ENCODE results near the gene LOXL4.

LOXL4 gene

DNA sequence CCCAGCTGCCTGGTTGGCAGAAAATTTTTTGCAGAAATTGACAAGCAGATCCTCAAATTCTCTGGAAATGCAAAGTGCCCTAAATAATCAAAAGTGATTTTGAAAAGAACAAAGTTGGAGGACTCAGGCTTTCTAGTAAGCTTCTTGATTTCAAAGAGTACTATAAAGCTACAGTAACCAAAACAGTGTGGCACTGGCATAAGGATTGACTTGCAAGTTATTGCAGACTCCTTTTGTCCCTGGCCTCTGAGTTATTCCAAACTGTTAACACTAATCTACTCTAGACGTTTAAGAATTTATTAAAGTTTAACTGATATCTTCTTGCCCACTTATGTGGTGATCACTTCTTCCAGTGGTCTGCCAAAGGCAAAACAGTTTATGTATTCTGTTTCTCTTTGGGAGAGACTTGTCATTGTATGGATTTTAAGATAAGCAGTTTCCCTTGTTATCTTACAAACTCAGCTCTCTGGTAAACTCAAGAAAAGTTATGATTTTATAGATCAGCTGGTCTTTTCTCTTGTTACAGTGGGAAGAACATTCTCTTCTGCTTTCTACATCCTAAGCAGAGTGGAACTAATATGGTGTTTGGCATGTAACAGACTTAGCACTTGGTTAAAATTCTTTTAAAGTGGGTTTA lies 41.4 kb downstream of the LOXL4 start:
- no peak overlapping the region for H3K4me3 ChIP-seq (ENCODE audit: insufficient read length, low read depth)
- no peaks in the 10 kb centered on the region for H3K36me3 ChIP-seq (ENCODE audit: insufficient read depth, insufficient read length, low read length)
- no peak for TF ChIP-seq SUZ12 (IDR thresholded peaks at IDR 0.05; ENCODE audit: extremely low read depth, insufficient read depth, insufficient read length)
- no peak for TF ChIP-seq ZNF274 (IDR thresholded peaks at IDR 0.05; ENCODE audit: low read depth, low read length)
- no peak for TF ChIP-seq YY1 (IDR thresholded peaks at IDR 0.05; ENCODE audit: insufficient read depth, insufficient read length)

DNA sequence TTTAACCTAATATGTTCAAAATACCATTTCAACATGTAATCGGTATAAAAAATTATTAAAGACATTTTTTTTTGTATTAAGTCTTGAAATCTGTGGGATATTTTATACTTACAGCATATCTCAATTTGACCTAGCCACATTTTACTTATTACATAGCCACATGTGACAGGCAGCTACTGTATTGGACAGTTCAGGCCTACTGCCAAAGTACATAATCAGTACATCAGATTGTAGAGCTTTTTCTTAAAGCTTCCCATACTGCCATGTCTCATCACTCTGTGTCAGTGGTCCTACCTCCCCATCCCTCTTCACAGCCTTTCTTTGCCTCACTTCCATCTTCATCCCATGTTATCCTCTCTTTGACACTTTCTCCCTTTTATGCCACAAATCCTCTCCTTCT lies 43.0 kb downstream of the LOXL4 start:
- H3K9ac ChIP-seq (ENCODE audit: insufficient read length, low read depth) = no peak overlapping the region

More for the DNA sequence above, 41.4 kb downstream of the LOXL4 start:
- Histone ChIP-seq H3K9ac (ENCODE audit: insufficient read length, low read depth) (no peak overlapping the region), H3K4me1 (ENCODE audit: insufficient read depth, insufficient read length) (no peaks in the 10 kb centered on the region), H3K9me3 (ENCODE audit: insufficient read depth, low read length) (no peaks in the 10 kb centered on the region), H3K27me3 (ENCODE audit: insufficient read depth, insufficient read length) (no peaks in the 10 kb centered on the region)
- no peak for DNase-seq (ENCODE audit: low read depth, low spot score)

DNA sequence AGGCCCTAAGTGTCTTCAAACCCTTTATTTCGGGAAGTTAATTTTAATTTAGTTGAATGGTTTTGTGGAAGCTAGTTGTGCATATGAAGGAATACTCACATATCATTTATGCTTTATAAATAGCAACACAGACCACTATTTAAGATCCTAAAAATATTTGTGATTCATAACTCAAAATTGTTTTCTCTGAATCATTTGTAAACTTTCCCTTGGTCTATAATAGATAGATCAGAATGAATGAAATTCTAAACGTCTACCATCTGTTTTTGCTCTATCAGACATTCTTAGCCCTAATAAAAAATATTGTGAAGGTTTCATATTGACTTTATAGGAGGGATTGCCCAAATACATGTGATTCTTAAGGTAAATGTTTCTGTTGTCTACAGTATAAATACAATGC lies 43.5 kb downstream of the LOXL4 start:
- Histone ChIP-seq H3K36me3 (ENCODE audit: insufficient read depth, insufficient read length, low read length) (no peaks in the 10 kb centered on the region), H3K4me1 (ENCODE audit: insufficient read depth, insufficient read length) (no peaks in the 10 kb centered on the region), H3K4me3 (ENCODE audit: insufficient read length, low read depth) (no peak overlapping the region), H3K27me3 (ENCODE audit: insufficient read depth, insufficient read length) (no peaks in the 10 kb centered on the region), H3K9me3 (ENCODE audit: insufficient read depth, low read length) (no peaks in the 10 kb centered on the region), H3K9ac (ENCODE audit: insufficient read length, low read depth) (no peak overlapping the region)
- no peak for DNase-seq (ENCODE audit: low read depth, low spot score)
- no peak for TF ChIP-seq YY1 (IDR thresholded peaks at IDR 0.05; ENCODE audit: insufficient read depth, insufficient read length)
- TF ChIP-seq ZNF274 (IDR thresholded peaks at IDR 0.05; ENCODE audit: low read depth, low read length) = no peak
- no peak for TF ChIP-seq SUZ12 (IDR thresholded peaks at IDR 0.05; ENCODE audit: extremely low read depth, insufficient read depth, insufficient read length)

More for the DNA sequence above, 43.0 kb downstream of the LOXL4 start:
- Histone ChIP-seq H3K4me1 (ENCODE audit: insufficient read depth, insufficient read length) (no peaks in the 10 kb centered on the region), H3K27me3 (ENCODE audit: insufficient read depth, insufficient read length) (no peaks in the 10 kb centered on the region), H3K36me3 (ENCODE audit: insufficient read depth, insufficient read length, low read length) (no peaks in the 10 kb centered on the region), H3K4me3 (ENCODE audit: insufficient read length, low read depth) (no peak overlapping the region), H3K9me3 (ENCODE audit: insufficient read depth, low read length) (no peaks in the 10 kb centered on the region)
- no peak for TF ChIP-seq ZNF274 (IDR thresholded peaks at IDR 0.05; ENCODE audit: low read depth, low read length)
- no peak for TF ChIP-seq YY1 (IDR thresholded peaks at IDR 0.05; ENCODE audit: insufficient read depth, insufficient read length)
- TF ChIP-seq SUZ12 (IDR thresholded peaks at IDR 0.05; ENCODE audit: extremely low read depth, insufficient read depth, insufficient read length) = no peak
- DNase-seq (ENCODE audit: low read depth, low spot score) = no peak

DNA sequence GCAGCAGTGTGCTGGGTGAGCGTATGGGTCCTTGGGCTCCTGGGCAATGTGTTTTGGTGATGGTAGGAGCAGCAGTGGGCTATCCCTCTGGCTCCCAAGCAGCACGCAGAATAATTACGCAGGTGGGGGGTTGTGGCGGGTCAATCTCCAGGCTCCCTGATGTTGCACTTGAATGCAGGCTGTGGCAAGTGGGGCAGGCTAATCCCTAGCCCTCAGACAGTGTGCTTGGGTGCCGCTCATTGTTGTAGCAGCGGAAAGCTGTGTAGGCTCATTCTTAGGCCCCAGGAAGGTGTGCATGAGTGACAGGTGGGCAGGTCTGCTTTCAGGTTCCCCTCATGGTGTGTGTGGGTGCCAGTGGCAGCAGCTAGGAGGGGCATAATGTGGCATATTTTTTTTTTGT lies 44.1 kb downstream of the LOXL4 start:
- no peaks in the 10 kb centered on the region for H3K9me3 ChIP-seq (ENCODE audit: insufficient read depth, low read length)

DNA sequence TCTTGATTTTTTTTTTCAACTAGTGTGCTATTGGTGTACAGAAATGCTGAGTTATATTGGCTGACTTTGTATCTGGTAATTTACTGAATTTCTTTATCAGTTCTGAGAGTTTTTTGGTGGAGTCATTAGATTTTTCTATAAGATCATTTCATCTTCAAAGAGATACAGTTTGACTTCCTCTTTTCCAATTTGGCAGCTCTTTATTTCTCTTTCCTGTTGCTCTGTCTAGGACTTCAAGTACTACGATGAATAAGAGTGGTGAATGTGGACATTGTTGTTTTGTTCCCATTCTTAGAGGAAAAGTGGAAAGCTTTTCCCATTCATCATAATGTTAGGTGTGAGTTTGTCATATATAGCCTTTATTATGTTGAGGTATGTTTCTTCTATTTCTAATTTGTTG lies 50.2 kb downstream of the LOXL4 start:
- Histone ChIP-seq H3K4me3 (ENCODE audit: insufficient read length, low read depth) (no peak overlapping the region), H3K9me3 (ENCODE audit: insufficient read depth, low read length) (no peaks in the 10 kb centered on the region), H3K4me1 (ENCODE audit: insufficient read depth, insufficient read length) (no peaks in the 10 kb centered on the region), H3K36me3 (ENCODE audit: insufficient read depth, insufficient read length, low read length) (no peaks in the 10 kb centered on the region), H3K27me3 (ENCODE audit: insufficient read depth, insufficient read length) (no peaks in the 10 kb centered on the region), H3K9ac (ENCODE audit: insufficient read length, low read depth) (no peak overlapping the region)
- TF ChIP-seq YY1 (IDR thresholded peaks at IDR 0.05; ENCODE audit: insufficient read depth, insufficient read length) (no peak), SUZ12 (IDR thresholded peaks at IDR 0.05; ENCODE audit: extremely low read depth, insufficient read depth, insufficient read length) (no peak), ZNF274 (IDR thresholded peaks at IDR 0.05; ENCODE audit: low read depth, low read length) (no peak)
- DNase-seq (ENCODE audit: low read depth, low spot score) = no peak

More for the DNA sequence above, 44.1 kb downstream of the LOXL4 start:
- H3K36me3 ChIP-seq (ENCODE audit: insufficient read depth, insufficient read length, low read length) = no peaks in the 10 kb centered on the region
- H3K4me3 ChIP-seq (ENCODE audit: insufficient read length, low read depth) = no peak overlapping the region
- TF ChIP-seq YY1 (IDR thresholded peaks at IDR 0.05; ENCODE audit: insufficient read depth, insufficient read length) = no peak
- TF ChIP-seq ZNF274 (IDR thresholded peaks at IDR 0.05; ENCODE audit: low read depth, low read length) = no peak
- TF ChIP-seq SUZ12 (IDR thresholded peaks at IDR 0.05; ENCODE audit: extremely low read depth, insufficient read depth, insufficient read length) = no peak
- H3K27me3 ChIP-seq (ENCODE audit: insufficient read depth, insufficient read length) = no peaks in the 10 kb centered on the region
- H3K9ac ChIP-seq (ENCODE audit: insufficient read length, low read depth) = no peak overlapping the region
- no peaks in the 10 kb centered on the region for H3K4me1 ChIP-seq (ENCODE audit: insufficient read depth, insufficient read length)
- DNase-seq (ENCODE audit: low read depth, low spot score) = no peak

DNA sequence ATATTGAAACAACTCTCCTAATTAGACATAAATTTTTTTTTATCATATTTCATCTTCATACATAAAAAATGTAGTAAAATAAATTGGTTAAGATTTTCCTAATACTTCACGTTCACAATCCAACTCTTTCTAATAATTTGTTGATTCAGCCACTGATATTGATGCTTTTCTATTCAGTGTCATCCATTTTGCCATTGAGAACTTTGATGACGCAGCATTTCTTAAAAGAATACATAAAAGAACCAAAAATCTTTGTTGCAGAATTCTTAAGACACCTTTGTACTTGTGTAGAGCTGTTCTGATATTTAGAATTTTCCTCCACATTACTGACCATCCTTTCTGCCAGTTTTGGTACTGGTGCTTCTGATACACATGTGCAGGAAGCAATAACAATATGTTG lies 52.6 kb downstream of the LOXL4 start:
- no peaks in the 10 kb centered on the region for H3K27me3 ChIP-seq (ENCODE audit: insufficient read depth, insufficient read length)
- DNase-seq (ENCODE audit: low read depth, low spot score) = no peak
- TF ChIP-seq YY1 (IDR thresholded peaks at IDR 0.05; ENCODE audit: insufficient read depth, insufficient read length) (no peak), SUZ12 (IDR thresholded peaks at IDR 0.05; ENCODE audit: extremely low read depth, insufficient read depth, insufficient read length) (no peak), ZNF274 (IDR thresholded peaks at IDR 0.05; ENCODE audit: low read depth, low read length) (no peak)
- no peak overlapping the region for H3K4me3 ChIP-seq (ENCODE audit: insufficient read length, low read depth)
- H3K9ac ChIP-seq (ENCODE audit: insufficient read length, low read depth) = no peak overlapping the region
- H3K9me3 ChIP-seq (ENCODE audit: insufficient read depth, low read length) = no peaks in the 10 kb centered on the region
- no peaks in the 10 kb centered on the region for H3K36me3 ChIP-seq (ENCODE audit: insufficient read depth, insufficient read length, low read length)
- no peaks in the 10 kb centered on the region for H3K4me1 ChIP-seq (ENCODE audit: insufficient read depth, insufficient read length)

DNA sequence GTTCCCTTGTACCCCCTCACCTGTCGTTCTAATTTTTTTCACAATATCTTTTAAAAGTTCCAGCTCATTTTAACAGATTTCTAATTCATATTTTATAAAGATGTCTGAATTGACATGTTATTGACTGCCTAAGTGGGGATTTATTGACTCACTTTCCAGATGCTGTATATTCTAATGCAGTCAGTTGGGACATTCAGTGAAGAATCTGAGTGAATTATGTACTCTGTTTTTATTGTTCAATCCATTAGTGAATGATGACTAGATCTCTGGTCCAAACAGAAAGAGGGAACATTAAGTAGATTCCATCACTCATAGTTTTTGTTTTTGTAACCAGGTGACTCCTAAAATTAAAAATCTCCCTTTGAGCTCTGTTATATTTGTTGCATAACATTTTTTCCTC lies 54.3 kb downstream of the LOXL4 start:
- TF ChIP-seq SUZ12 (IDR thresholded peaks at IDR 0.05; ENCODE audit: extremely low read depth, insufficient read depth, insufficient read length) (no peak), ZNF274 (IDR thresholded peaks at IDR 0.05; ENCODE audit: low read depth, low read length) (no peak), YY1 (IDR thresholded peaks at IDR 0.05; ENCODE audit: insufficient read depth, insufficient read length) (no peak)

More for the DNA sequence above, 54.3 kb downstream of the LOXL4 start:
- no peak for DNase-seq (ENCODE audit: low read depth, low spot score)
- H3K9me3 ChIP-seq (ENCODE audit: insufficient read depth, low read length) = no peaks in the 10 kb centered on the region
- H3K27me3 ChIP-seq (ENCODE audit: insufficient read depth, insufficient read length) = no peaks in the 10 kb centered on the region
- H3K4me3 ChIP-seq (ENCODE audit: insufficient read length, low read depth) = no peak overlapping the region
- peaks cover 12% of the 10 kb centered on the region for H3K36me3 ChIP-seq (ENCODE audit: insufficient read depth, insufficient read length, low read length)
- no peaks in the 10 kb centered on the region for H3K4me1 ChIP-seq (ENCODE audit: insufficient read depth, insufficient read length)
- H3K9ac ChIP-seq (ENCODE audit: insufficient read length, low read depth) = no peak overlapping the region
